Skin of body (tissue), 2 donors: ENCODE measurements around the gene RNASE9. TPM values are rescaled to one million over a fixed set of nuclear protein-coding genes. Genes with fewer than 3 reads are reported as not detected.
"Not testable (repeated sequence)": the region's sequence is repeated elsewhere in the genome, so short reads cannot be mapped to it uniquely, and the experiment has no call there.

Source experiments
- DNase-seq: peaks from one replicate; lab custom pipeline; 2025; lab: John Stamatoyannopoulos, UW
- total RNA-seq: library from RNA; depleted of rRNA; stranded (reverse); fragments of >200 nt; gene quantifications from one replicate; pipeline ENCODE4 v1.2.3, GENCODE V29; 2014

Gene RNASE9
- total RNA-seq, 1 donor from 2014 or later: not detected

GRCh38 chr14:20578325-20578724 lies 17.5 kb upstream of the RNASE9 start:
- DNase-seq: no peak

- DNase-seq: not testable (repeated sequence)
Observed at GRCh38 chr14:20572382-20572990, 11.6 kb upstream of the RNASE9 start.

GRCh38 chr14:20570720-20571119 lies 9.9 kb upstream of the RNASE9 start:
- not testable (repeated sequence) for DNase-seq

- DNase-seq: not testable (repeated sequence)
Observed at GRCh38 chr14:20569865-20570264, 9.0 kb upstream of the RNASE9 start.

- no peak for DNase-seq
Observed at GRCh38 chr14:20569066-20569465, 8.2 kb upstream of the RNASE9 start.

GRCh38 chr14:20568393-20568792 lies 7.5 kb upstream of the RNASE9 start:
- DNase-seq: no peak

- not testable (repeated sequence) for DNase-seq
Observed at GRCh38 chr14:20567199-20567598, 6.4 kb upstream of the RNASE9 start.

- no peak for DNase-seq
Observed at GRCh38 chr14:20564501-20564997, 3.7 kb upstream of the RNASE9 start.

- DNase-seq: no peak
Observed at GRCh38 chr14:20563971-20564370, 3.1 kb upstream of the RNASE9 start.

GRCh38 chr14:20559461-20559904 lies 1.4 kb downstream of the RNASE9 start:
- no peak for DNase-seq

GRCh38 chr14:20557212-20557542 lies 3.7 kb downstream of the RNASE9 start:
- no peak for DNase-seq

GRCh38 chr14:20556500-20557211 lies 4.2 kb downstream of the RNASE9 start:
- no peak for DNase-seq

GRCh38 chr14:20555845-20556244 lies 5.0 kb downstream of the RNASE9 start:
- no peak for DNase-seq

GRCh38 chr14:20553024-20553423 lies 7.8 kb downstream of the RNASE9 start:
- DNase-seq: no peak

GRCh38 chr14:20551606-20552005 lies 9.2 kb downstream of the RNASE9 start:
- no peak for DNase-seq

GRCh38 chr14:20550926-20551325 lies 9.9 kb downstream of the RNASE9 start:
- DNase-seq: no peak

GRCh38 chr14:20548414-20549158 lies 12.3 kb downstream of the RNASE9 start:
- no peak for DNase-seq

GRCh38 chr14:20546877-20547276 lies 14.0 kb downstream of the RNASE9 start:
- DNase-seq: no peak

- peak; percentile 4 for DNase-seq
Observed at GRCh38 chr14:20539906-20540305, 20.9 kb downstream of the RNASE9 start.

GRCh38 chr14:20530771-20531571 lies 29.9 kb downstream of the RNASE9 start:
- DNase-seq: peak; percentile 36

- DNase-seq: no peak
Observed at GRCh38 chr14:20529806-20530205, 31.0 kb downstream of the RNASE9 start.
